ENCODE measurements around the gene SLC8A1. TPM values are rescaled to one million over a fixed set of nuclear protein-coding genes. Genes with fewer than 3 reads are reported as not detected.

SLC8A1 gene
- total RNA-seq, 2 experiments from 2014 or later = 0.22 to 0.31 TPM

GRCh38 chr2:40317046-40317445, 134.8 kb downstream of the SLC8A1 start:
- no peaks in the 10 kb centered on the region for H3K36me3 Mint-ChIP-seq
- H3K4me1 Mint-ChIP-seq = no peaks in the 10 kb centered on the region
- H3K27me3 Mint-ChIP-seq = peaks cover under 1% of the 10 kb centered on the region
- no peak for DNase-seq
- no peak overlapping the region for H3K4me3 Mint-ChIP-seq
- peaks cover 3% of the 10 kb centered on the region for H3K9me3 Mint-ChIP-seq
- H3K27ac Mint-ChIP-seq = no peak overlapping the region

- Mint-ChIP-seq H3K4me3 (no peak overlapping the region), H3K4me1 (no peaks in the 10 kb centered on the region), H3K36me3 (no peaks in the 10 kb centered on the region), H3K27ac (no peak overlapping the region), H3K27me3 (peaks cover 4% of the 10 kb centered on the region), H3K9me3 (peaks cover 3% of the 10 kb centered on the region)
- no peak for DNase-seq
Measured at GRCh38 chr2:40316620-40317019, 135.3 kb downstream of the SLC8A1 start.

GRCh38 chr2:40315683-40316082, 136.2 kb downstream of the SLC8A1 start:
- H3K9me3 Mint-ChIP-seq = peaks cover 3% of the 10 kb centered on the region
- H3K4me1 Mint-ChIP-seq = no peaks in the 10 kb centered on the region
- H3K27ac Mint-ChIP-seq = no peak overlapping the region
- peaks cover 4% of the 10 kb centered on the region for H3K27me3 Mint-ChIP-seq
- DNase-seq = no peak
- H3K36me3 Mint-ChIP-seq = no peaks in the 10 kb centered on the region
- no peak overlapping the region for H3K4me3 Mint-ChIP-seq

GRCh38 chr2:40311026-40311425, 140.9 kb downstream of the SLC8A1 start:
- Mint-ChIP-seq H3K36me3 (no peaks in the 10 kb centered on the region), H3K27me3 (peaks cover 4% of the 10 kb centered on the region)
- DNase-seq = no peak

GRCh38 chr2:40310303-40310702, 141.6 kb downstream of the SLC8A1 start:
- no peak overlapping the region for H3K27ac Mint-ChIP-seq
- H3K4me3 Mint-ChIP-seq = no peak overlapping the region
- no peaks in the 10 kb centered on the region for H3K36me3 Mint-ChIP-seq
- no peak for DNase-seq
- peaks cover 4% of the 10 kb centered on the region for H3K27me3 Mint-ChIP-seq
- H3K4me1 Mint-ChIP-seq = no peaks in the 10 kb centered on the region
- peaks cover 3% of the 10 kb centered on the region for H3K9me3 Mint-ChIP-seq

More at GRCh38 chr2:40311026-40311425, 140.9 kb downstream of the SLC8A1 start:
- Mint-ChIP-seq H3K9me3 (peaks cover 3% of the 10 kb centered on the region), H3K27ac (no peak overlapping the region), H3K4me1 (no peaks in the 10 kb centered on the region), H3K4me3 (no peak overlapping the region)

- DNase-seq = no peak
- no peak overlapping the region for H3K27ac Mint-ChIP-seq
- H3K36me3 Mint-ChIP-seq = no peaks in the 10 kb centered on the region
- H3K9me3 Mint-ChIP-seq = no peaks in the 10 kb centered on the region
- H3K27me3 Mint-ChIP-seq = no peaks in the 10 kb centered on the region
- H3K4me3 Mint-ChIP-seq = no peak overlapping the region
- no peaks in the 10 kb centered on the region for H3K4me1 Mint-ChIP-seq
Measured at GRCh38 chr2:40304340-40304739, 147.6 kb downstream of the SLC8A1 start.

- H3K9me3 Mint-ChIP-seq = no peaks in the 10 kb centered on the region
Measured at GRCh38 chr2:40303746-40304145, 148.1 kb downstream of the SLC8A1 start.

GRCh38 chr2:40302751-40303325, 149.1 kb downstream of the SLC8A1 start:
- H3K36me3 Mint-ChIP-seq = no peaks in the 10 kb centered on the region
- no peaks in the 10 kb centered on the region for H3K27me3 Mint-ChIP-seq
- no peaks in the 10 kb centered on the region for H3K4me1 Mint-ChIP-seq
- H3K4me3 Mint-ChIP-seq = no peak overlapping the region
- no peak for DNase-seq
- no peaks in the 10 kb centered on the region for H3K9me3 Mint-ChIP-seq
- no peak overlapping the region for H3K27ac Mint-ChIP-seq

More at GRCh38 chr2:40303746-40304145, 148.1 kb downstream of the SLC8A1 start:
- DNase-seq = no peak
- no peaks in the 10 kb centered on the region for H3K36me3 Mint-ChIP-seq
- H3K4me1 Mint-ChIP-seq = no peaks in the 10 kb centered on the region
- no peak overlapping the region for H3K27ac Mint-ChIP-seq
- no peaks in the 10 kb centered on the region for H3K27me3 Mint-ChIP-seq
- no peak overlapping the region for H3K4me3 Mint-ChIP-seq

- no peak overlapping the region for H3K4me3 Mint-ChIP-seq
- no peaks in the 10 kb centered on the region for H3K36me3 Mint-ChIP-seq
- no peaks in the 10 kb centered on the region for H3K4me1 Mint-ChIP-seq
- no peaks in the 10 kb centered on the region for H3K9me3 Mint-ChIP-seq
- no peak for DNase-seq
- no peaks in the 10 kb centered on the region for H3K27me3 Mint-ChIP-seq
- no peak overlapping the region for H3K27ac Mint-ChIP-seq
Measured at GRCh38 chr2:40300391-40300790, 151.5 kb downstream of the SLC8A1 start.

GRCh38 chr2:40299781-40300180, 152.1 kb downstream of the SLC8A1 start:
- no peaks in the 10 kb centered on the region for H3K36me3 Mint-ChIP-seq
- no peak overlapping the region for H3K27ac Mint-ChIP-seq
- no peaks in the 10 kb centered on the region for H3K27me3 Mint-ChIP-seq
- no peaks in the 10 kb centered on the region for H3K9me3 Mint-ChIP-seq
- H3K4me1 Mint-ChIP-seq = no peaks in the 10 kb centered on the region
- no peak for DNase-seq
- no peak overlapping the region for H3K4me3 Mint-ChIP-seq

- H3K4me1 Mint-ChIP-seq = no peaks in the 10 kb centered on the region
- DNase-seq = no peak
- no peaks in the 10 kb centered on the region for H3K27me3 Mint-ChIP-seq
- no peak overlapping the region for H3K27ac Mint-ChIP-seq
- no peak overlapping the region for H3K4me3 Mint-ChIP-seq
- H3K9me3 Mint-ChIP-seq = no peaks in the 10 kb centered on the region
- no peaks in the 10 kb centered on the region for H3K36me3 Mint-ChIP-seq
Measured at GRCh38 chr2:40299173-40299572, 152.7 kb downstream of the SLC8A1 start.

GRCh38 chr2:40298026-40298425, 153.9 kb downstream of the SLC8A1 start:
- DNase-seq = no peak
- Mint-ChIP-seq H3K4me3 (no peak overlapping the region), H3K4me1 (no peaks in the 10 kb centered on the region), H3K27me3 (no peaks in the 10 kb centered on the region), H3K36me3 (no peaks in the 10 kb centered on the region), H3K27ac (no peak overlapping the region), H3K9me3 (no peaks in the 10 kb centered on the region)

GRCh38 chr2:40292291-40292690, 159.6 kb downstream of the SLC8A1 start:
- no peak for DNase-seq
- Mint-ChIP-seq H3K27ac (no peak overlapping the region), H3K27me3 (no peaks in the 10 kb centered on the region), H3K4me1 (no peaks in the 10 kb centered on the region), H3K36me3 (no peaks in the 10 kb centered on the region), H3K9me3 (no peaks in the 10 kb centered on the region), H3K4me3 (no peak overlapping the region)

- Mint-ChIP-seq H3K4me1 (no peaks in the 10 kb centered on the region), H3K9me3 (no peaks in the 10 kb centered on the region), H3K36me3 (no peaks in the 10 kb centered on the region), H3K27ac (no peak overlapping the region), H3K27me3 (no peaks in the 10 kb centered on the region), H3K4me3 (no peak overlapping the region)
- no peak for DNase-seq
Measured at GRCh38 chr2:40289771-40290404, 162.0 kb downstream of the SLC8A1 start.

- Mint-ChIP-seq H3K36me3 (no peaks in the 10 kb centered on the region), H3K4me3 (no peak overlapping the region), H3K27me3 (peaks cover 3% of the 10 kb centered on the region), H3K9me3 (no peaks in the 10 kb centered on the region), H3K4me1 (no peaks in the 10 kb centered on the region), H3K27ac (no peak overlapping the region)
- DNase-seq = no peak
Measured at GRCh38 chr2:40287773-40288172, 164.1 kb downstream of the SLC8A1 start.

GRCh38 chr2:40287195-40287594, 164.7 kb downstream of the SLC8A1 start:
- Mint-ChIP-seq H3K27me3 (peaks cover 3% of the 10 kb centered on the region), H3K4me1 (no peaks in the 10 kb centered on the region), H3K27ac (no peak overlapping the region), H3K4me3 (no peak overlapping the region), H3K9me3 (no peaks in the 10 kb centered on the region), H3K36me3 (no peaks in the 10 kb centered on the region)
- no peak for DNase-seq

Data from activated naive CD8-positive, alpha-beta T cell treated with anti-CD3 and anti-CD28 coated beads for 36 hours (primary cell).